Measurements from ENCODE around the gene OVOL1.

OVOL1 gene

DNA sequence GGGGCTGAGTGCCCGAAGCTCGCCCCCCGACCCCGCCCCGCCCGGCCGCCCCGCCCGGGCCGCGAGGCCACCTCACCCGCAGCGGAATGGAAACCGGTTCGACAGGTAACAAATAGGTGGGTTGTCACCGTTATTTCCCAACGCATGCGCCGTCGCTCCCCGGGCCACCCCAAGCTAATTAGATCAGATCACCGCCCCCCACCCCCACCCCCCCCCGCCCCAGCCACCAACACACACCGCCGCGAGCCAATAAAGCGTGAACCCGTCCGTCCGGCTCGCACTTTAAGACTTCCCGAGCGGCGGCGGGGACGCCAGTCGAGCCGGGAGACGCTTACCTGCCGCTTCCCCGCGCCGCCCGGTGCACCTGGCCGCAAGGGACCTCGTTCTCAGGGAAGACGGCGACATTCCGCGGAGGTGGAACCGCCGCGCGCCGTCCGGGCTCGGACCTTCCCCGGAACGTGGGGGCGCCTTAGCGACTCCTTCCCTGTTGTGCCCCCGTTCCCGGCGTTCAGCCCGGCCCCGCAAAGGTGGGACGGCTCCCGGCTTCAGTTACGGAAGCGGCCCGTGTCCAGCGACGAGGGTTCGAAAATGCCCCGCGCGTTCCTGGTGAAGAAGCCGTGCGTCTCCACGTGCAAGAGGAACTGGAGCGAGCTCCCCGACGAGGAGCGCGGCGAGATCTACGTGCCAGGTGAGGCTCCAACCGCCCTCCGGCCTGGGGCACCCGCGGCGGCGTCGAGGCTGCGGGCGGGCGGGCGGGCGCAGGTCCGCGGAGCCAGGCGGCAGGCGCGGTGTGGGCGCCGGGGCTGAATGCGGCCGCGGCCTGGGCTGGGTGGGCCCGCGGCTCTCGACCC, at the start of gene OVOL1:
Gene OVOL1 (plus strand): TSS at position 278 of the 851 bp plus-strand sequence. CDS start 311 bp downstream, at position 589.
- DNase-seq (ENCODE audit: low read depth), result peak; percentile 59
- TF ChIP-seq, protein P1, sequence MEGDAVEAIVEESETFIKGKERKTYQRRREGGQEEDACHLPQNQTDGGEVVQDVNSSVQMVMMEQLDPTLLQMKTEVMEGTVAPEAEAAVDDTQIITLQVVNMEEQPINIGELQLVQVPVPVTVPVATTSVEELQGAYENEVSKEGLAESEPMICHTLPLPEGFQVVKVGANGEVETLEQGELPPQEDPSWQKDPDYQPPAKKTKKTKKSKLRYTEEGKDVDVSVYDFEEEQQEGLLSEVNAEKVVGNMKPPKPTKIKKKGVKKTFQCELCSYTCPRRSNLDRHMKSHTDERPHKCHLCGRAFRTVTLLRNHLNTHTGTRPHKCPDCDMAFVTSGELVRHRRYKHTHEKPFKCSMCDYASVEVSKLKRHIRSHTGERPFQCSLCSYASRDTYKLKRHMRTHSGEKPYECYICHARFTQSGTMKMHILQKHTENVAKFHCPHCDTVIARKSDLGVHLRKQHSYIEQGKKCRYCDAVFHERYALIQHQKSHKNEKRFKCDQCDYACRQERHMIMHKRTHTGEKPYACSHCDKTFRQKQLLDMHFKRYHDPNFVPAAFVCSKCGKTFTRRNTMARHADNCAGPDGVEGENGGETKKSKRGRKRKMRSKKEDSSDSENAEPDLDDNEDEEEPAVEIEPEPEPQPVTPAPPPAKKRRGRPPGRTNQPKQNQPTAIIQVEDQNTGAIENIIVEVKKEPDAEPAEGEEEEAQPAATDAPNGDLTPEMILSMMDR (IDR thresholded peaks at IDR 0.05; ENCODE audit: control insufficient read depth, extremely low read depth, insufficient read depth), result no peak
- peak within 1 kb of the TSS; percentile 63 for H3K4me3 ChIP-seq (ENCODE audit: low read depth, low read length)

DNA sequence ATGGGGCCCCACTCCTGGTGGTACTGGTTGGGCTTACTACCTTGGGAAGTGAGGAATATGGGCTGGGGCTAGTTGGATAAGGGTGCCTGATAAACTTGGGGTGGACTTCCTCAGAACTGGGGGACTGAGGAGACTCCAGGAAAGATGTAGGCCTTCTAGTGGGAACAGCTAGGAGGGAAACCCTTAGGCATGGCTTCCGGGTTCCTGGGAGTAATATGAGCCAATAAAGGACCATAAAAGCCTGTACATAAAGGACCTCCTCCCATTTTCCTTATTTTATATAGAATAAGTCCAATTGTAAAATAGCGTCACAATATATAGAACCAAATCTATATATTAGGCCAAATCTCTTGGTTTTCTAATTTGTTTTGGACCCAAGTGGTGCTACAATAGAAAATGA, 47.8 kb upstream of the OVOL1 start:
- DNase-seq (ENCODE audit: low read depth), result no peak
- TF ChIP-seq, protein P1 (IDR thresholded peaks at IDR 0.05; ENCODE audit: control insufficient read depth, extremely low read depth, insufficient read depth), result no peak
- H3K4me3 ChIP-seq (ENCODE audit: low read depth, low read length), result no peak overlapping the region

DNA sequence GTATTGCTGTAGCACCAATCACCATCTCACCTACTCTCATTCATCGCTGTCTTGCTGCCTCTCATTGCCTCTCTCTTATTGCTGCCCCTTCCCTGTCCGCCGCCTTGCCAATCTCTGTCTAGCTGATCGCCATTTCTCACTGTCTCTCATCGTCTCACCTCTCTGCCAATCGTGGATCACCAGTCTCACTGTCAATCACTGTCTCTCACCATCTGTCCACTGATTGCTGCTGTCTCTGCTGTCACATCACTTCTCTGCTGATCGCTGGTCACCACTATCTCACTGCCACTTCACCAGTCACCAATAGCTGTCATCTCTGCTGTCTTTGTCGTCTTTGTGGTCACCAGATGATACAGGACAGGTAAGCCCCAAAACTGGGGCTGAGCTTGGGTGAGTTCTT, 45.7 kb upstream of the OVOL1 start:
- DNase-seq (ENCODE audit: low read depth), result no peak
- TF ChIP-seq, protein P1 (IDR thresholded peaks at IDR 0.05; ENCODE audit: control insufficient read depth, extremely low read depth, insufficient read depth), result no peak
- no peak overlapping the region for H3K4me3 ChIP-seq (ENCODE audit: low read depth, low read length)

DNA sequence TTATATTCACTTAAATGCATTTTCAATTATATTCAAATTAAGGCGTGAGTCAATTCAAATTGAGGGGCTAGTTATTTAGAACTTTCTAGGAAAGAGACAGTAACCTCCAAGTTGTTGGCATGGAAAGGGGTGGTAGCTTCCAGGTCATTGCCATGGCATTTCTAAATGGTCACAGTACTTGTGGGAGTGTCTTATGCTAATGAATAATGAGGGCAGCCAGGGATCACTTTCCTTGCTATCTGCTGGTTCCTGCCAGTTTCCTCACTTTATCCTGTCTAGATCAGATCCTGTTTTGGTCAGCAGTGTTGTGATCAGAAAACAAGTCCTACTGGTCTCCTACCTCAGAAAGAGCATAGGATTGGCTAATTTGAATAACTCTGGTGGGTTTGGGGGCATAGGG, 44.5 kb upstream of the OVOL1 start:
- TF ChIP-seq, protein P1 (IDR thresholded peaks at IDR 0.05; ENCODE audit: control insufficient read depth, extremely low read depth, insufficient read depth), result no peak
- peak; percentile 38 for DNase-seq (ENCODE audit: low read depth)
- H3K4me3 ChIP-seq (ENCODE audit: low read depth, low read length), result no peak overlapping the region

DNA sequence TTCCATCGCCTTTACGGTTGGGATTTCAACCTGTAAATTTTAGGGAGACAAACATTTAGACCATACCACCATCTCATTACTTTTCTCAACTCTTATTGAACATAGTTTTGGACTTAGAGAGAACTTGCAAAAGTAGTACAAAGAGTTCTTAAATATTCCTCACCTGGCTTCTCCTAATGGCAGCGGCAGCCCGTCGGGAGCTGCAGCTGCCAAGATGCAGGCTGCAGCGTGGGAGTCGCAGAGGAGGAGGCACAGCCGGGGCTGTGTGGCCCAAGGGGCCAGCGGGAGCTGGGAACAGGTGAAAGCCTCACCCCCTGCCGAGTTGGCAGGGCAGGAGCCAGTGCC, 43.2 kb upstream of the OVOL1 start:
- H3K4me3 ChIP-seq (ENCODE audit: low read depth, low read length), result no peak overlapping the region
- DNase-seq (ENCODE audit: low read depth), result no peak
- TF ChIP-seq, protein P1 (IDR thresholded peaks at IDR 0.05; ENCODE audit: control insufficient read depth, extremely low read depth, insufficient read depth), result no peak

DNA sequence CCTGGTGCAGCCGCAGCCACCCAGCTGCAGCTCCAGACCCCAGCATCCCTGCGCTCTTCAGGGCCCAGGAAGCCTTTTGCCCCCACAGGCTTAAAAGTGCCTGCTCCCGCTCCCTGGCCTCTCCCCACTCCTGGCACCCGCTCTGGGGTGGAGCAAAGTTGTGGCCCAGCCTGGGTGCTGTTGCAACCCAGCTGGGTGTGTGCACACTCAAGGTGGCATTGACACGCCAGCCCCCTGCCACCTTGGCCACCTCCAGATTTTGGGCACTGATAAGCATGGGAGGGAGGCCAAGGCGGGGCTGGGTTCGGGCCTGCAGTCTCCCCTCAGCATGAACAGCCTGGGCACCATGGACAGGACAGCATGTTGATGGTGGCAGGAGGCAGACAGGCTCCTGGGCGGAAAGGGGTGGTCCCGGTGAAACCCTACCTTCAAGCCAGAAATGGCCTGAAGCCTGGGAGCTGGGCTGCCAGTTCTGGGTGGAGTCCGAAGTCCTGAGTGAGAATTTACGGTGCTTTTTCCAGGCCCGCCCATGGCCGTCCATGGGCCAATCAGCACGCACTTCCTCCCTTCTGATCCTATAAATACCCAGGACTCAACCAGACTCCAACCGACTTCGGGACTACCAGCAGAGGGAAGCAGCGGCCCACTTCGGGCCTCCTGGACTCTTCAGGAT, 42.7 kb upstream of the OVOL1 start:
- TF ChIP-seq, protein P1 (IDR thresholded peaks at IDR 0.05; ENCODE audit: control insufficient read depth, extremely low read depth, insufficient read depth), result peak; percentile 34
- DNase-seq (ENCODE audit: low read depth), result peak; percentile 23
- no peak overlapping the region for H3K4me3 ChIP-seq (ENCODE audit: low read depth, low read length)
